ENCODE measurements around the gene SMIM21.

SMIM21 gene

GRCh38 chr18:75365254-75365629, 62.3 kb downstream of the SMIM21 start:
- no peak for ATAC-seq

GRCh38 chr18:75364512-75365253, 62.8 kb downstream of the SMIM21 start:
- no peak for TF ChIP-seq CSDC2 (CRISPR knock-in tag; IDR thresholded peaks at IDR 0.05)
- no peak for TF ChIP-seq ZFP3 (CRISPR knock-in tag; IDR thresholded peaks at IDR 0.05)
- TF ChIP-seq ARNTL (CRISPR knock-in tag; IDR thresholded peaks at IDR 0.05; ENCODE audit: borderline replicate concordance, low read depth) = no peak
- no peak for TF ChIP-seq ZNF565 (CRISPR knock-in tag; conservative IDR thresholded peaks at IDR 0.05; ENCODE audit: low read depth)
- TF ChIP-seq PATZ1 (CRISPR knock-in tag; IDR thresholded peaks at IDR 0.05; ENCODE audit: borderline replicate concordance) = no peak
- TF ChIP-seq TOX (CRISPR knock-in tag; IDR thresholded peaks at IDR 0.05; ENCODE audit: borderline replicate concordance) = no peak
- no peak for TF ChIP-seq RARB (CRISPR knock-in tag; IDR thresholded peaks at IDR 0.05)
- TF ChIP-seq GLIS3 (CRISPR knock-in tag; IDR thresholded peaks at IDR 0.05) = no peak
- no peak for TF ChIP-seq ISL1 (CRISPR knock-in tag; IDR thresholded peaks at IDR 0.05)
- TF ChIP-seq PPARA (CRISPR knock-in tag; IDR thresholded peaks at IDR 0.05; ENCODE audit: borderline replicate concordance) = no peak
- TF ChIP-seq POU6F1 (CRISPR knock-in tag; IDR thresholded peaks at IDR 0.05; ENCODE audit: borderline replicate concordance, low read depth) = no peak

More at GRCh38 chr18:75365254-75365629, 62.3 kb downstream of the SMIM21 start:
- TF ChIP-seq ZNF70 (CRISPR knock-in tag; IDR thresholded peaks at IDR 0.05) (no peak), CSDC2 (CRISPR knock-in tag; IDR thresholded peaks at IDR 0.05) (no peak), PPARA (CRISPR knock-in tag; IDR thresholded peaks at IDR 0.05; ENCODE audit: borderline replicate concordance) (no peak), ZNF565 (CRISPR knock-in tag; conservative IDR thresholded peaks at IDR 0.05; ENCODE audit: low read depth) (no peak), ZC3H10 (CRISPR knock-in tag; IDR thresholded peaks at IDR 0.05) (no peak), ARNTL (CRISPR knock-in tag; IDR thresholded peaks at IDR 0.05; ENCODE audit: borderline replicate concordance, low read depth) (no peak), ZNF8 (CRISPR knock-in tag; IDR thresholded peaks at IDR 0.05) (no peak), BACH2 (CRISPR knock-in tag; IDR thresholded peaks at IDR 0.05; ENCODE audit: borderline replicate concordance) (no peak), PATZ1 (CRISPR knock-in tag; IDR thresholded peaks at IDR 0.05; ENCODE audit: borderline replicate concordance) (no peak), ZFP3 (CRISPR knock-in tag; IDR thresholded peaks at IDR 0.05) (no peak)

GRCh38 chr18:75363446-75364225, 63.9 kb downstream of the SMIM21 start:
- ATAC-seq = no peak
- TF ChIP-seq ZFP30 (CRISPR knock-in tag; IDR thresholded peaks at IDR 0.05) (no peak), TOX (CRISPR knock-in tag; IDR thresholded peaks at IDR 0.05; ENCODE audit: borderline replicate concordance) (no peak), TCF4 (CRISPR knock-in tag; IDR thresholded peaks at IDR 0.05; ENCODE audit: borderline replicate concordance) (no peak), GLIS3 (CRISPR knock-in tag; IDR thresholded peaks at IDR 0.05) (no peak), ARNTL (CRISPR knock-in tag; IDR thresholded peaks at IDR 0.05; ENCODE audit: borderline replicate concordance, low read depth) (no peak), ISL1 (CRISPR knock-in tag; IDR thresholded peaks at IDR 0.05) (no peak), ESRRG (CRISPR knock-in tag; IDR thresholded peaks at IDR 0.05) (no peak)

More at GRCh38 chr18:75364512-75365253, 62.8 kb downstream of the SMIM21 start:
- ATAC-seq = no peak

GRCh38 chr18:75362435-75362834, 65.1 kb downstream of the SMIM21 start:
- no peak for ATAC-seq
- TF ChIP-seq TCF4 (CRISPR knock-in tag; IDR thresholded peaks at IDR 0.05; ENCODE audit: borderline replicate concordance) (no peak), CSDC2 (CRISPR knock-in tag; IDR thresholded peaks at IDR 0.05) (no peak), ZNF8 (CRISPR knock-in tag; IDR thresholded peaks at IDR 0.05) (no peak), ESRRG (CRISPR knock-in tag; IDR thresholded peaks at IDR 0.05) (no peak), PPARA (CRISPR knock-in tag; IDR thresholded peaks at IDR 0.05; ENCODE audit: borderline replicate concordance) (no peak), CREB5 (CRISPR knock-in tag; IDR thresholded peaks at IDR 0.05; ENCODE audit: low read depth) (no peak), ARNTL (CRISPR knock-in tag; IDR thresholded peaks at IDR 0.05; ENCODE audit: borderline replicate concordance, low read depth) (no peak), ZC3H10 (CRISPR knock-in tag; IDR thresholded peaks at IDR 0.05) (no peak), OSR1 (CRISPR knock-in tag; IDR thresholded peaks at IDR 0.05) (no peak), TSHZ2 (CRISPR knock-in tag; IDR thresholded peaks at IDR 0.05) (no peak), ISL1 (CRISPR knock-in tag; IDR thresholded peaks at IDR 0.05) (no peak), TOX (CRISPR knock-in tag; IDR thresholded peaks at IDR 0.05; ENCODE audit: borderline replicate concordance) (no peak), BACH2 (CRISPR knock-in tag; IDR thresholded peaks at IDR 0.05; ENCODE audit: borderline replicate concordance) (no peak)
